A549 (cell line): ENCODE measurements around the gene SURF6. TPM values are rescaled to one million over a fixed set of nuclear protein-coding genes. Genes with fewer than 3 reads are reported as not detected.

Experiments used
- ATAC-seq, 2 experiments: fragments of 200-7000 bp in 1 of 2; fragments of >200 bp in 1 of 2; cut with Nextera tagmentation in 1 of 2; cut with Tn5 transposase in 1 of 2; 3 replicates each; pipeline versions ENCODE4 v1.8.0 to v1.9.1; 2018 to 2020; ENCODE audit warnings: mild to moderate bottlenecking in 1 of 2, moderate library complexity in 1 of 2
- CTCF ChIA-PET: fragments of 300-600 bp; sonication (Branson Sonifier 250); formaldehyde crosslinking; extraction: SDS; loops from one replicate; lab custom pipeline; 2021; ENCODE audit warnings: antibody characterized with exemption, inconsistent platforms; lab: Yijun Ruan, JAX
- POLR2A ChIA-PET: fragments of 350-600 bp; formaldehyde crosslinking; extraction: SDS; loops from one replicate; lab custom pipeline; 2021; ENCODE audit warnings: antibody characterized with exemption, inconsistent platforms; lab: Yijun Ruan, JAX
- DNase-seq, 2 experiments: peaks; one replicate each; pipeline versions ENCODE4 v3.0.0 to v3.0.0-alpha.2; 2011 to 2016; ENCODE audit warnings: low read depth in 1 of 2, low spot score in 1 of 2
- FAIRE-seq: peaks from 2 replicates; lab custom pipeline; 2011; peaks lifted over from hg19 to GRCh38; lab: Jason Lieb, UNC
- H3K27ac ChIP-seq, 2 experiments: fragments of >200 bp; sonication (Bioruptor Twin); formaldehyde crosslinking; 3 replicates each; pipeline ENCODE4 v1.5.1; 2016 to 2017
- H3K4me1 ChIP-seq: fragments of >200 bp; sonication (Bioruptor Twin); formaldehyde crosslinking; 3 replicates; pipeline ENCODE4 v1.6.1; 2016
- H3K4me2 ChIP-seq: fragments of >200 bp; sonication (Bioruptor Twin); formaldehyde crosslinking; 3 replicates; pipeline ENCODE4 v1.6.1; 2016
- H3K4me3 ChIP-seq: fragments of >200 bp; sonication (Bioruptor Twin); formaldehyde crosslinking; 3 replicates; pipeline ENCODE4 v1.5.1; 2016
- H3K9me3 ChIP-seq: fragments of >200 bp; sonication (Bioruptor Twin); formaldehyde crosslinking; 3 replicates; pipeline ENCODE4 v1.6.1; 2016
- ATOH8 ChIP-seq: fragments of 250-450 bp; sonication (Bioruptor Pico); IDR thresholded peaks from 2 replicates; pipeline ENCODE4 v1.5.0; 2020; ENCODE audit warnings: low read depth, mild to moderate bottlenecking, moderate library complexity
- CBX2 ChIP-seq: fragments of 200-600 bp; sonication (generic); IDR thresholded peaks from 2 replicates; pipeline ENCODE4 v1.6.1; 2016; ENCODE audit warnings: low read depth, mild to moderate bottlenecking, borderline replicate concordance
- CBX8 ChIP-seq: fragments of 200-600 bp; sonication (generic); IDR thresholded peaks from 2 replicates; pipeline ENCODE4 v1.6.1; 2016
- CHD2 ChIP-seq: fragments of 150-350 bp; IDR thresholded peaks from 2 replicates; pipeline ENCODE4 v1.6.1; 2014; ENCODE audit warnings: low read length; ENCODE audit not compliant: partially characterized antibody
- CHD4 ChIP-seq: fragments of 200-600 bp; sonication (generic); IDR thresholded peaks from 2 replicates; pipeline ENCODE4 v1.6.1; 2016; ENCODE audit warnings: antibody characterized with exemption, mild to moderate bottlenecking, borderline replicate concordance
- CTCF ChIP-seq: fragments of >200 bp; sonication (Bioruptor Twin); formaldehyde crosslinking; IDR thresholded peaks from 3 replicates; pipeline ENCODE4 v1.5.1; 2016
- EHMT2 ChIP-seq: fragments of 200-600 bp; sonication (generic); IDR thresholded peaks from 2 replicates; pipeline ENCODE4 v1.6.1; 2016; ENCODE audit warnings: antibody characterized with exemption, low read depth, mild to moderate bottlenecking, moderate library complexity
- EP300 ChIP-seq, 2 experiments: fragments of >200 bp; sonication (Bioruptor Twin); formaldehyde crosslinking; IDR thresholded peaks; 2 replicates in 1 of 2; 3 replicates in 1 of 2; pipeline ENCODE4 v1.6.1; 2016 to 2017
- ESRRA ChIP-seq: fragments of 150-350 bp; IDR thresholded peaks from 2 replicates; pipeline ENCODE4 v1.6.1; 2014; ENCODE audit warnings: mild to moderate bottlenecking, low read length, borderline replicate concordance
- GATA3 ChIP-seq: IDR thresholded peaks from 2 replicates; pipeline ENCODE4 v1.6.1; 2012; ENCODE audit warnings: borderline replicate concordance
- HDAC2 ChIP-seq: fragments of 200-600 bp; sonication (generic); IDR thresholded peaks from 2 replicates; pipeline ENCODE4 v1.6.1; 2016
- HES2 ChIP-seq: fragments of >200 bp; sonication (Bioruptor Twin); formaldehyde crosslinking; IDR thresholded peaks from 2 replicates; pipeline ENCODE4 v1.6.1; 2016
- HMGXB4 ChIP-seq: fragments of 250-450 bp; sonication (Bioruptor Pico); IDR thresholded peaks from 2 replicates; pipeline ENCODE4 v1.5.0; 2021; ENCODE audit warnings: mild to moderate bottlenecking, moderate library complexity, borderline replicate concordance
- HOXB5 ChIP-seq: fragments of 250-450 bp; sonication (Bioruptor Pico); IDR thresholded peaks from 2 replicates; pipeline ENCODE4 v1.5.0; 2020; ENCODE audit warnings: mild to moderate bottlenecking, moderate library complexity
- JUN ChIP-seq, 2 experiments: fragments of >200 bp; sonication (Bioruptor Twin); formaldehyde crosslinking; IDR thresholded peaks; 2 replicates in 1 of 2; 3 replicates in 1 of 2; pipeline ENCODE4 v1.6.1; 2016 to 2017
- JUNB ChIP-seq: fragments of >200 bp; sonication (Bioruptor Twin); formaldehyde crosslinking; IDR thresholded peaks from 2 replicates; pipeline ENCODE4 v1.6.1; 2016
- KDM1A ChIP-seq: fragments of 200-600 bp; sonication (generic); IDR thresholded peaks from 2 replicates; pipeline ENCODE4 v1.6.1; 2016; ENCODE audit warnings: low read depth, mild to moderate bottlenecking
- MAFK ChIP-seq: fragments of 450-650 bp; IDR thresholded peaks from 2 replicates; pipeline ENCODE4 v1.6.1; 2014; ENCODE audit not compliant: partially characterized antibody
- NFE2L2 ChIP-seq: fragments of 150-350 bp; conservative IDR thresholded peaks from 2 replicates; pipeline ENCODE4 v1.6.1; 2014; ENCODE audit warnings: low read length
- NPAS2 ChIP-seq: fragments of 250-450 bp; sonication (Bioruptor Pico); IDR thresholded peaks from 2 replicates; pipeline ENCODE4 v1.8.0; 2022; ENCODE audit warnings: mild to moderate bottlenecking, moderate library complexity, borderline replicate concordance
- NR3C1 ChIP-seq: fragments of >200 bp; sonication (Bioruptor Twin); formaldehyde crosslinking; IDR thresholded peaks from 3 replicates; pipeline ENCODE4 v1.6.1; 2017
- POLR2A ChIP-seq: IDR thresholded peaks from 2 replicates; pipeline ENCODE4 v1.6.1; 2012; ENCODE audit warnings: mild to moderate bottlenecking, low read length
- POLR2AphosphoS2 ChIP-seq: conservative IDR thresholded peaks from 2 replicates; pipeline ENCODE4 v1.6.1; 2012; ENCODE audit warnings: low read length, improper control_type of control experiment, inconsistent platforms
- RCOR1 ChIP-seq: fragments of 150-350 bp; IDR thresholded peaks from 2 replicates; pipeline ENCODE4 v1.6.1; 2014; ENCODE audit warnings: antibody characterized with exemption, low read length, low read depth
- RNF2 ChIP-seq: fragments of 200-600 bp; sonication (generic); IDR thresholded peaks from 2 replicates; pipeline ENCODE4 v1.6.1; 2016; ENCODE audit warnings: low read depth, mild to moderate bottlenecking, antibody characterized with exemption, moderate library complexity, borderline replicate concordance
- SMC3 ChIP-seq: fragments of >200 bp; sonication (Bioruptor Twin); formaldehyde crosslinking; IDR thresholded peaks from 3 replicates; pipeline ENCODE4 v1.6.1; 2018; ENCODE audit warnings: inconsistent platforms
- TFCP2L1 ChIP-seq: fragments of 250-450 bp; sonication (Bioruptor Pico); IDR thresholded peaks from 2 replicates; pipeline ENCODE4 v1.5.0; 2021; ENCODE audit warnings: mild to moderate bottlenecking
- TP53 ChIP-seq: fragments of 250-450 bp; sonication (Bioruptor Pico); IDR thresholded peaks from 2 replicates; pipeline ENCODE4 v1.5.0; 2021; ENCODE audit warnings: mild to moderate bottlenecking, moderate library complexity
- ZC3H11A ChIP-seq: fragments of 450-650 bp; IDR thresholded peaks from 2 replicates; pipeline ENCODE4 v1.6.1; 2014; ENCODE audit warnings: antibody characterized with exemption, mild to moderate bottlenecking
- WGBS: methylation state at CpG from one replicate; pipeline ENCODE4 v1.1.6; 2017; ENCODE audit errors: missing lambda C conversion rate; 5-methylcytosine and 5-hydroxymethylcytosine counted together
- polyA plus RNA-seq, 4 experiments: library from polyadenylated mRNA; depleted of rRNA in 3 of 4; stranded (reverse); fragments of >200 nt; fragmentation: RNase III in 1 of 4; extraction: RNeasy Plus Mini Kit Qiagen cat#74134 plus additional on column Dnase treatment in 1 of 4; gene quantifications; 2 replicates in 3 of 4; 3 replicates in 1 of 4; pipeline ENCODE4 v1.2.3, GENCODE V29; 2011 to 2017
- TF ChIP-seq, protein P1 (sequence below): fragments of >200 bp; sonication (Bioruptor Twin); formaldehyde crosslinking; IDR thresholded peaks from 3 replicates; pipeline ENCODE4 v1.6.1; 2016

SURF6 gene
- polyA plus RNA-seq, 2 of the 4 experiments (the other 2 are of a cell fraction), result 10.5 to 25.1 TPM

DNA sequence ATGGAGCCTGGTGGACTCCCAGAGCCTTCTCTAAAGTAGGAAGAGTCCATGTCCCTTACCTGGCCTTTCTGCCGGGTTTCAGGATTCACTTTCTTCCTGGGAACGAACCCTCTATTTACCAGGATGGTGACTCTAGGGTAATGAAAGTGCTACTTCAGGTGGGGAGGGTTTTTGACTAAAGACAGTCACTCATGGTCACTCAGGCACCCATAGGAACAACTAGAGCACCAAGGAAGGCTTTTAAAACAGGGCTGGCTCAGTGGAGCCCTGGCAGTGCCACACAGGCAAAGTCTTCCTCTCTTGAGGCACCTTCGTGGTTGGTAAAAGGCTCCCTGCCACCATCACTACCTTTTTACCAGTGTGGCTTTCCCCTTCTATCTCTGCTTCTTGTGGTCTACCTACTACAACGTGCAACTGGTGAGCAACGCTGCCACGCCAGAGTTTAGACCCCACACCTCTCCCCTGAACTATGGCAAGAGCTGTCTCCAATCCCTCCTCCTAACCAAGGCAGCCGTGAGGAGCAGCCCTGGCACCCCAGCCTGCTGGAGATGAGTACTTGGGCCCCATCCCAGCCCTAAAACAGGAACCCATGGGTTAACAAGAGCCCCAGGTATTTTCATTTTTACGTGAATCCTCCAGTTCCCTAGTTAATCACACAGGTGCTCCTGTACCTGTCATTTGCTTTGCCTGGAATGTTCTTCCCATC is 16.8 kb upstream of the SURF6 start:
- ATAC-seq, result no peak
- no peak for FAIRE-seq
- H3K4me1 ChIP-seq, result peaks cover 24% of the 10 kb centered on the region; the same call in 2 of the 3 replicates
- no peak for DNase-seq
- H3K9me3 ChIP-seq, result no peaks in the 10 kb centered on the region
- no peak overlapping the region for H3K27ac ChIP-seq
- TF ChIP-seq JUN (IDR thresholded peaks at IDR 0.05) (peak in 1 of 2 experiments; percentile 28; a peak in 1 of 5 replicates), CBX2 (no peak), POLR2A (peak; percentile 15; the same call in 1 of the 2 replicates)
- no peak overlapping the region for H3K4me3 ChIP-seq
- no peak overlapping the region for H3K4me2 ChIP-seq
- CTCF ChIA-PET, result interaction anchor here (0.9 to 7.5 kb wide), 4 partner anchors 11 to 134 kb away, joined by 3 to 59 read pairs (median 4); no protein-coding TSS in a partner anchor
- WGBS, result 86% methylated on average over 8 of the region's 8 CpGs
- POLR2A ChIA-PET, result interaction anchor here (1.1 kb wide), 1 partner anchor 167 kb away, joined by 3 read pairs; no protein-coding TSS in a partner anchor

DNA sequence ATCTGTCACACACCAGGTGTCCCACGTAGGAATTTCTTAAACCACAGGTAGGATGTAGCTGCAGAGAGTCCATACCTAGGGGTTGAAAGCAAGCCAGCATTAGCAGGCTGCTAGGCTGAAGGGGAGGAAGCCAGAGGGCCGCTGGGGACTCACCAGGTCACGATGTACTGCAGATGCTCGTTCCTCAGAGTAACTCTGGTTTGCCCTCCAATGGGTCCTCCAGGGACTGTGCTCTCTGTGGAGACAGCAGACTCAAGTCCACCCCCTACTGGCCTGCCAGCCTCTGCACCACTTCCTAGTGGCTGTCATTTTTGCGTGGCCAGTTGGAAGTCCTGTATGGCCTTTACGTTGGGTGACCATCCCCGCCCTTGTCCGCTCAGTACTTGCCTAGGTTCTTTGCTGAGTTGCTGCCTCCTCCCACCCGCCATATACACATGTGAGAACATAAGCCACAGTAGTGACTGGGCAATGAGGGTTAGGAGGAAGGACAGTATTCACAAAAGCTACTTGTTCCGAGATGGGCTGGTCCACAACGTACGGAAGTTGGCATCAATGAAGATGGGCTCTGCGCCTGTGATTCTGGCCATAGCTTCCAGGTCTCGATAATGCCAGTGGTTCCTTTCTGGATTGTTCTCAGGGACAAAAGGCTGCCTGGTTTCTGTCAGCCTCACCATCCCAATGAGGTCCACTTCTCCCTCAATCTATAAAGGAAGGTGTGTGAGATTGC is 16.1 kb upstream of the SURF6 start:
- DNase-seq (peak; percentile 72 to 83), FAIRE-seq (no peak), ATAC-seq (peak; percentile 19 to 42; a peak in 5 of 6 replicates)
- no peak overlapping the region for H3K4me2 ChIP-seq
- ChIA-PET POLR2A (interaction anchor here (0.7 kb wide), 1 partner anchor 14 kb away, joined by 3 read pairs; no protein-coding TSS in a partner anchor), CTCF (interaction anchor here (0.7 to 1.7 kb wide), 7 partner anchors 10 to 166 kb away, joined by 3 to 8 read pairs (median 3); no protein-coding TSS in a partner anchor)
- H3K27ac ChIP-seq, result no peak overlapping the region
- WGBS, result 83% methylated on average over 14 of the region's 14 CpGs
- peaks cover 19% of the 10 kb centered on the region; the same call in 2 of the 3 replicates for H3K4me1 ChIP-seq
- no peak overlapping the region for H3K4me3 ChIP-seq
- H3K9me3 ChIP-seq, result no peaks in the 10 kb centered on the region
- TF ChIP-seq NPAS2 (no peak), EP300 (IDR thresholded peaks at IDR 0.05) (no peak), EHMT2 (no peak), TFCP2L1 (CRISPR knock-in tag) (peak; percentile 10; the same call in 1 of the 2 replicates), KDM1A (no peak), CHD4 (no peak), ESRRA (no peak), ATOH8 (CRISPR knock-in tag) (no peak), HDAC2 (no peak), SMC3 (no peak), POLR2A (no peak), NR3C1 (no peak), TP53 (CRISPR knock-in tag) (peak; percentile 14; the same call in 1 of the 2 replicates), ZC3H11A (no peak), JUNB (no peak), CBX8 (no peak), POLR2AphosphoS2 (no peak), HOXB5 (no peak; the same call in 1 of the 2 replicates), RNF2 (no peak), HMGXB4 (CRISPR knock-in tag) (no peak), CHD2 (no peak), HES2 (no peak), RCOR1 (no peak), MAFK (no peak), NFE2L2 (no peak; the same call in 1 of the 2 replicates), GATA3 (0 out of 2 replicates have a peak, but pooled peaks have one; percentile 18), CTCF (peak; percentile 56)
- TF ChIP-seq, protein P1, sequence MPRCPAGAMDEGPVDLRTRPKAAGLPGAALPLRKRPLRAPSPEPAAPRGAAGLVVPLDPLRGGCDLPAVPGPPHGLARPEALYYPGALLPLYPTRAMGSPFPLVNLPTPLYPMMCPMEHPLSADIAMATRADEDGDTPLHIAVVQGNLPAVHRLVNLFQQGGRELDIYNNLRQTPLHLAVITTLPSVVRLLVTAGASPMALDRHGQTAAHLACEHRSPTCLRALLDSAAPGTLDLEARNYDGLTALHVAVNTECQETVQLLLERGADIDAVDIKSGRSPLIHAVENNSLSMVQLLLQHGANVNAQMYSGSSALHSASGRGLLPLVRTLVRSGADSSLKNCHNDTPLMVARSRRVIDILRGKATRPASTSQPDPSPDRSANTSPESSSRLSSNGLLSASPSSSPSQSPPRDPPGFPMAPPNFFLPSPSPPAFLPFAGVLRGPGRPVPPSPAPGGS, result 0 out of 3 replicates have a peak, but pooled peaks have one; percentile 30
